SIG-M5 treated with dmso at 0.1 percent for 504 hours (cell line): ENCODE results near the gene GAGE13.
"Not testable (repeated sequence)": the region's sequence is repeated elsewhere in the genome, so short reads cannot be mapped to it uniquely, and the experiment has no call there.

ENCODE experiments used
- DNase-seq: peaks from one replicate; lab custom pipeline; 2025; ENCODE audit not compliant: unreplicated experiment; lab: John Stamatoyannopoulos, UW

GAGE13 gene

GRCh38 chrX:49331282-49331681 is at the start of gene GAGE13:
GAGE13 (plus strand) TSS chrX:49331582; CDS start chrX:49332738, 1,156 bp downstream.
- not testable (repeated sequence) for DNase-seq

- no peak for DNase-seq
These were observed 48.8 kb upstream of the GAGE13 start for GRCh38 chrX:49282647-49283011.

GRCh38 chrX:49284212-49284611 is 47.2 kb upstream of the GAGE13 start:
- DNase-seq = no peak

GRCh38 chrX:49286136-49286535 is 45.2 kb upstream of the GAGE13 start:
- DNase-seq = no peak

- no peak for DNase-seq
These were observed 44.8 kb upstream of the GAGE13 start for GRCh38 chrX:49286581-49286980.

- no peak for DNase-seq
These were observed 43.7 kb upstream of the GAGE13 start for GRCh38 chrX:49287665-49288064.

- DNase-seq = no peak
These were observed 41.2 kb upstream of the GAGE13 start for GRCh38 chrX:49290215-49290614.

- peak; percentile 54 for DNase-seq
These were observed 39.6 kb upstream of the GAGE13 start for GRCh38 chrX:49291615-49292337.

- no peak for DNase-seq
These were observed 38.7 kb upstream of the GAGE13 start for GRCh38 chrX:49292400-49293362.

- DNase-seq = not testable (repeated sequence)
These were observed 32.1 kb upstream of the GAGE13 start for GRCh38 chrX:49299293-49299692.

- DNase-seq = no peak
These were observed 30.7 kb upstream of the GAGE13 start for GRCh38 chrX:49300703-49301102.

GRCh38 chrX:49303346-49303745 is 28.0 kb upstream of the GAGE13 start, which contains the start of gene GAGE10:
GAGE10 (plus strand) TSS chrX:49303646; CDS start chrX:49304860, 1,214 bp downstream.
- DNase-seq = no peak

GRCh38 chrX:49307775-49308174 is 23.6 kb upstream of the GAGE13 start:
- DNase-seq = not testable (repeated sequence)

GRCh38 chrX:49308604-49309269 is 22.6 kb upstream of the GAGE13 start:
- peak; percentile 30 for DNase-seq

- DNase-seq = no peak
These were observed 21.9 kb upstream of the GAGE13 start for GRCh38 chrX:49309401-49309981.

GRCh38 chrX:49310371-49310770 is 21.0 kb upstream of the GAGE13 start:
- DNase-seq = no peak

- no peak for DNase-seq
These were observed 19.2 kb upstream of the GAGE13 start for GRCh38 chrX:49312176-49312575.

- DNase-seq = no peak
These were observed 15.3 kb upstream of the GAGE13 start for GRCh38 chrX:49316085-49316484.

- not testable (repeated sequence) for DNase-seq
These were observed 9.6 kb upstream of the GAGE13 start, which contains the start of gene GAGE12J for GRCh38 chrX:49321737-49322136. GAGE12J (plus strand) TSS chrX:49322037; CDS start chrX:49323194, 1,157 bp downstream.

GRCh38 chrX:49322266-49322665 is 9.1 kb upstream of the GAGE13 start:
- DNase-seq = not testable (repeated sequence)

- not testable (repeated sequence) for DNase-seq
These were observed 7.6 kb upstream of the GAGE13 start for GRCh38 chrX:49323735-49324134.
